ENCODE measurements around the gene LDB2.

Gene LDB2

DNA sequence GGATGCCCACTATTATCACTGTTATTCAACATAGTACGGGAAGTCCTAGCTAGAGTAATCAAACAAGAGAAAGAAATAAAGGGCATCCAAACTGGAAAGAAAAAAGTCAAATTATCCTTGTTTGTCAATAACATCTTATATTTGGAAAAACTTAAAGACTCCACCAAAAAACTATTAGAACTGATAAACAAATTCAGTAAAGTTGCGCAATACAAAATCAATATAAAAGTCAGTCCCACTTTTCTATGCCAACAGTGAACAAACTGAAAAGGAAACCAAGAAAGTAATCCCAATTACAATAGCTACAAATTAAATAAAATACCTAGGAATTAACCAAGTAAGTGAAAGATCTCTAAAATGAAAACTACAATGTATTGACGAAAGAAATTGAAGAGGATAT lies 321.3 kb downstream of the LDB2 start:
- TF ChIP-seq, protein P1, sequence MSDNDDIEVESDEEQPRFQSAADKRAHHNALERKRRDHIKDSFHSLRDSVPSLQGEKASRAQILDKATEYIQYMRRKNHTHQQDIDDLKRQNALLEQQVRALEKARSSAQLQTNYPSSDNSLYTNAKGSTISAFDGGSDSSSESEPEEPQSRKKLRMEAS (IDR thresholded peaks at IDR 0.05) = no peak
- TF ChIP-seq CEBPB (IDR thresholded peaks at IDR 0.05) (peak; percentile 15; the same call in 1 of the 2 replicates), RAD21 (IDR thresholded peaks at IDR 0.05; ENCODE audit: low read depth) (no peak), FOXM1 (IDR thresholded peaks at IDR 0.05; ENCODE audit: borderline replicate concordance, low read depth) (no peak), NFIC (IDR thresholded peaks at IDR 0.05) (no peak)

DNA sequence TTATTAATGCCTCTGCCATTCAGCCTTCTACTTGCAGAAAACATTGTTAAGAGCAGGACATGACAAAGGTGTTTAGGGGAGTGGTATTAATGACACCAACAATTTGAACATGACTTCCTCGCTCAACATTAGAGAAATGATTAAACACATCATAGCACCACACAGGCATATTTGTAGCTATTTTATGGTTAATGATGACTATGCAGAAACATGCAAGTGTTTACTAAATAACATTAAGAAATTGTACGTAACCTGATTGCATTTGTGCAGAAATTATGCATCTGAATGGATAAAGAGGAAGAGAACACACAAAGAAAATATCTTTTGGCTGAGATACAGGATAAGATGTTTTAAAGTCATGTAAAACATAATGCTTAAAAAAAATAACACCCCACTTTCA lies 323.5 kb downstream of the LDB2 start:
- TF ChIP-seq, protein P2, sequence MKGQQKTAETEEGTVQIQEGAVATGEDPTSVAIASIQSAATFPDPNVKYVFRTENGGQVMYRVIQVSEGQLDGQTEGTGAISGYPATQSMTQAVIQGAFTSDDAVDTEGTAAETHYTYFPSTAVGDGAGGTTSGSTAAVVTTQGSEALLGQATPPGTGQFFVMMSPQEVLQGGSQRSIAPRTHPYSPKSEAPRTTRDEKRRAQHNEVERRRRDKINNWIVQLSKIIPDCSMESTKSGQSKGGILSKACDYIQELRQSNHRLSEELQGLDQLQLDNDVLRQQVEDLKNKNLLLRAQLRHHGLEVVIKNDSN (IDR thresholded peaks at IDR 0.05) = no peak
- TF ChIP-seq TAF1 (IDR thresholded peaks at IDR 0.05; ENCODE audit: low read depth) = no peak
- no peak for TF ChIP-seq TEAD4 (IDR thresholded peaks at IDR 0.05)
- no peak for TF ChIP-seq ZBTB7A (IDR thresholded peaks at IDR 0.05; ENCODE audit: low read depth)
- TF ChIP-seq NFIC (IDR thresholded peaks at IDR 0.05) = no peak

DNA sequence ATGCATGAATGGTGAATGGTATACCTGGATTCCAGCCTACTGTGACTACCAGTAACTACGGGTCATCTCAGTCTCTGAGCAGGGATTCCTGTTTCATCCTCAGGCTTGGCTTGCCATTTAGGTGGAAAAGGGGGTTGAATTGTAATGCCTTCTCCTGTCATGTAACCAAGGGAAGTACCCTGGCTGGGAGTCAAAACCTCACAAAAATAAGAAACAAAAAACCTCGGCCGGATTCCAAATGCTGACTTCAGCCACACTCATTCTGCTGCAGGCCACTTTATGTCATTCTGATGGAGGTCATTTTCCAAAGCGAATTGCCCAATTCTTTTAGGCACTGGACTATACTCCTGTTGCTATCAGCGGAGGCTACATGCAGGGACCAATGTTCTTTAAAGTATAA lies 324.7 kb downstream of the LDB2 start:
- TF ChIP-seq EGR1 (IDR thresholded peaks at IDR 0.05) (no peak), EP300 (IDR thresholded peaks at IDR 0.05; ENCODE audit: borderline replicate concordance) (no peak), CREB1 (IDR thresholded peaks at IDR 0.05; ENCODE audit: low read depth) (no peak), TCF12 (IDR thresholded peaks at IDR 0.05; ENCODE audit: low read depth) (no peak), RAD21 (IDR thresholded peaks at IDR 0.05; ENCODE audit: low read depth) (no peak), YY1 (IDR thresholded peaks at IDR 0.05; ENCODE audit: low read depth) (no peak), ZBTB7A (IDR thresholded peaks at IDR 0.05; ENCODE audit: low read depth) (no peak)
- TF ChIP-seq, protein P2 (IDR thresholded peaks at IDR 0.05) = no peak
- TF ChIP-seq, protein P3, sequence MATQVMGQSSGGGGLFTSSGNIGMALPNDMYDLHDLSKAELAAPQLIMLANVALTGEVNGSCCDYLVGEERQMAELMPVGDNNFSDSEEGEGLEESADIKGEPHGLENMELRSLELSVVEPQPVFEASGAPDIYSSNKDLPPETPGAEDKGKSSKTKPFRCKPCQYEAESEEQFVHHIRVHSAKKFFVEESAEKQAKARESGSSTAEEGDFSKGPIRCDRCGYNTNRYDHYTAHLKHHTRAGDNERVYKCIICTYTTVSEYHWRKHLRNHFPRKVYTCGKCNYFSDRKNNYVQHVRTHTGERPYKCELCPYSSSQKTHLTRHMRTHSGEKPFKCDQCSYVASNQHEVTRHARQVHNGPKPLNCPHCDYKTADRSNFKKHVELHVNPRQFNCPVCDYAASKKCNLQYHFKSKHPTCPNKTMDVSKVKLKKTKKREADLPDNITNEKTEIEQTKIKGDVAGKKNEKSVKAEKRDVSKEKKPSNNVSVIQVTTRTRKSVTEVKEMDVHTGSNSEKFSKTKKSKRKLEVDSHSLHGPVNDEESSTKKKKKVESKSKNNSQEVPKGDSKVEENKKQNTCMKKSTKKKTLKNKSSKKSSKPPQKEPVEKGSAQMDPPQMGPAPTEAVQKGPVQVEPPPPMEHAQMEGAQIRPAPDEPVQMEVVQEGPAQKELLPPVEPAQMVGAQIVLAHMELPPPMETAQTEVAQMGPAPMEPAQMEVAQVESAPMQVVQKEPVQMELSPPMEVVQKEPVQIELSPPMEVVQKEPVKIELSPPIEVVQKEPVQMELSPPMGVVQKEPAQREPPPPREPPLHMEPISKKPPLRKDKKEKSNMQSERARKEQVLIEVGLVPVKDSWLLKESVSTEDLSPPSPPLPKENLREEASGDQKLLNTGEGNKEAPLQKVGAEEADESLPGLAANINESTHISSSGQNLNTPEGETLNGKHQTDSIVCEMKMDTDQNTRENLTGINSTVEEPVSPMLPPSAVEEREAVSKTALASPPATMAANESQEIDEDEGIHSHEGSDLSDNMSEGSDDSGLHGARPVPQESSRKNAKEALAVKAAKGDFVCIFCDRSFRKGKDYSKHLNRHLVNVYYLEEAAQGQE (IDR thresholded peaks at IDR 0.05; ENCODE audit: low read depth) = no peak

DNA sequence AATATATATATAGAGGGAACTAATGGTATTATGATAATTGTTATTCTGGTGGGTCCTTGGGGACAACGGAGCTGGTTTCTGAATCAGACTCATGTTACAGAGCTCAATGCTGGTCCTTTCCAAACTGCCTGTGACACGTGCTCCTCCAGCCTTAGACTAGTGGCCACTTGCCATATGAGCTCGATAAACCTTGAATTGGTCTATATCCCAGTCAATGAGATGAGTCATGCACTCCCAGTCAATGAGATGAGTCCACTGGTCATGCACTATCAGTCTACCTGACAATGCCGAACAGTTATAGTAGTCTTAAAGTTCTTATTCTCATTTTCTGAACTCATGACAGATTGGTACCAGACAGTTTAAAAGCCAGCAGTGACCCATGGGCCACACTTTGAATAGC lies 325.2 kb downstream of the LDB2 start:
- TF ChIP-seq, protein P3 (IDR thresholded peaks at IDR 0.05; ENCODE audit: low read depth) = no peak
- TF ChIP-seq FOXM1 (IDR thresholded peaks at IDR 0.05; ENCODE audit: borderline replicate concordance, low read depth) = no peak
- TF ChIP-seq TCF12 (IDR thresholded peaks at IDR 0.05; ENCODE audit: low read depth) = no peak
- TF ChIP-seq, protein P1 (IDR thresholded peaks at IDR 0.05) = no peak
- no peak for TF ChIP-seq CREB1 (IDR thresholded peaks at IDR 0.05; ENCODE audit: low read depth)
- TF ChIP-seq ZBTB7A (IDR thresholded peaks at IDR 0.05; ENCODE audit: low read depth) = no peak
- TF ChIP-seq, protein P2 (IDR thresholded peaks at IDR 0.05) = no peak
- no peak for TF ChIP-seq YY1 (IDR thresholded peaks at IDR 0.05; ENCODE audit: low read depth)
- TF ChIP-seq EGR1 (IDR thresholded peaks at IDR 0.05) = no peak
- TF ChIP-seq NFIC (IDR thresholded peaks at IDR 0.05) = no peak
- TF ChIP-seq TAF1 (IDR thresholded peaks at IDR 0.05; ENCODE audit: low read depth) = no peak
- no peak for TF ChIP-seq RAD21 (IDR thresholded peaks at IDR 0.05; ENCODE audit: low read depth)
- TF ChIP-seq CEBPB (IDR thresholded peaks at IDR 0.05) = no peak
- no peak for TF ChIP-seq TEAD4 (IDR thresholded peaks at IDR 0.05)
- TF ChIP-seq EP300 (IDR thresholded peaks at IDR 0.05; ENCODE audit: borderline replicate concordance) = no peak

DNA sequence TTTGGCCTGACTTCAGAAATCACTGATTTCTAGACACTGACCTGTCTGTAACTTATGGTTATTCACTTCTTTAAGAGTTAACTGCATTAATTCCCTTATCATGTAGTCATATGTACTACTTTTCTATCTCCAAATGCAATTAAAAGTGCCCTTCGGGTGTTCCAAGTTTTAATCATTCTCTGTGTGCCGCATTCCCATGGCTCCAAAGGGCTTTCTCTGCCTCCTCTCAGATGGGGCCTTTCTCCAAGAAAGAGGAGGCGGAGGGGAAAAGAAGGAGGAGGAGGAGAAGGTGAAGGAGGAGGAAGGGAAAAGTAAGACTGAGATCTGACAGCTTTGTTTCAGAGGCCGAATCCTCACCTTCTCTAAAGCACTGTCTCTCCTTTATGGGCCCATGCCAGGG lies 325.8 kb downstream of the LDB2 start:
- TF ChIP-seq CREB1 (IDR thresholded peaks at IDR 0.05; ENCODE audit: low read depth) (no peak), TEAD4 (IDR thresholded peaks at IDR 0.05) (no peak), CEBPB (IDR thresholded peaks at IDR 0.05) (no peak), TCF12 (IDR thresholded peaks at IDR 0.05; ENCODE audit: low read depth) (no peak), ZBTB7A (IDR thresholded peaks at IDR 0.05; ENCODE audit: low read depth) (no peak), YY1 (IDR thresholded peaks at IDR 0.05; ENCODE audit: low read depth) (no peak), EP300 (IDR thresholded peaks at IDR 0.05; ENCODE audit: borderline replicate concordance) (no peak), RAD21 (IDR thresholded peaks at IDR 0.05; ENCODE audit: low read depth) (no peak), EGR1 (IDR thresholded peaks at IDR 0.05) (no peak), TAF1 (IDR thresholded peaks at IDR 0.05; ENCODE audit: low read depth) (no peak), NFIC (IDR thresholded peaks at IDR 0.05) (no peak), FOXM1 (IDR thresholded peaks at IDR 0.05; ENCODE audit: borderline replicate concordance, low read depth) (no peak)
- TF ChIP-seq, protein P1 (IDR thresholded peaks at IDR 0.05) = no peak
- TF ChIP-seq, protein P2 (IDR thresholded peaks at IDR 0.05) = no peak
- TF ChIP-seq, protein P3 (IDR thresholded peaks at IDR 0.05; ENCODE audit: low read depth) = no peak
